ENCODE data around the gene TNRC18.

TNRC18 gene

DNA sequence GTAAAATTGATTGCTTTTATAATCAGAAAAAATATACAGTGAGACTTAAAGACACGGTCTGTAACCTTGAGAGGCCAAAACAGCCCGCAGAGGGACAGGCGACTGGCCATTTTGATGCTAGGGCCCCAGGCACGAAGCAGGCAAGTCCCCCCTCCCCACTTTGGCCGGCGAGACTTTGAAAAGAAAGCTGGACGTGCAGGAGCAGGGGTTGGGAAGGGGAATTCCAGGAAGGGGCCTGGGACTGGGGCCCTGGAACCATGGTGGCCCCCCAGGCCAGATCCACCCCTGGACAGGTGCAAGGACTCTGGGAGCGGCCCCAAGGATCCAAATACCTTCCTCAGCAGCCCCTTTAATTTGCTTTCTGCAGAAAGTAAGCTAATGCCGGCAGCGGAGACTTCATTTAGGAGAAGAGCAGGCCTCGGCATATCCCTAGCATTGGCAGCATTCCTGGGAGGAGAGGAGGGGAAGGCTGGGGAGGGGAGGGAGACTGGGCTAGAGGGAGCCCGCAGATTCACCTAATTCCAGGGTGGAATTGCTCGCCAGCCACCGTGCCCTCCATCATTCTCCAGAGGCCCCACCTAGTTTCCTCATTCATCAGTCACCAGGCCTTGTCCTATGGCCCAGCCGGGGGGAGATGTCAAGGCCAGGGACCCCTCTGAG lies 24.9 kb upstream of the TNRC18 start:
- no peak for DNase-seq

- no peak for DNase-seq
Measured at GRCh38 chr7:5445981-5446594, 22.5 kb upstream of the TNRC18 start.

DNA sequence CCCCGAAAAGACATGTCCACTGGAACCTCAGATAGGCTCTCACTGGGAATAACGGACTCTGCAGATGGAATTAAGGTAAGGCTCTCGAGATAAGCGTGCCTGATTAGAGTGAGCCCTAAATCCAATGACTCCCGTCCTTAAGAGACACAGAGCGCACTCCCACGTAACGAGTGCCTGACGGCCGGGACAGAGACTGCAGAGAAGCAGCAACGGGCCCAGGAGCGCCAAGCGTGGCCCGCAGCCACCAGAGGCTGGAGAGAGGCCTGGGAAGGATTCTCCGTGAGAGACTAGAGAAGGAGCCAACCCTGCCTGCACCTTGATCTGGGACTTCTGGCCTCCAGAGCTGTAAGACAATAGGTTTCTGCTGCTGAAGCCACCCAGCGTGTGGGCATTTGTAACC lies 20.0 kb upstream of the TNRC18 start:
- no peak for DNase-seq

DNA sequence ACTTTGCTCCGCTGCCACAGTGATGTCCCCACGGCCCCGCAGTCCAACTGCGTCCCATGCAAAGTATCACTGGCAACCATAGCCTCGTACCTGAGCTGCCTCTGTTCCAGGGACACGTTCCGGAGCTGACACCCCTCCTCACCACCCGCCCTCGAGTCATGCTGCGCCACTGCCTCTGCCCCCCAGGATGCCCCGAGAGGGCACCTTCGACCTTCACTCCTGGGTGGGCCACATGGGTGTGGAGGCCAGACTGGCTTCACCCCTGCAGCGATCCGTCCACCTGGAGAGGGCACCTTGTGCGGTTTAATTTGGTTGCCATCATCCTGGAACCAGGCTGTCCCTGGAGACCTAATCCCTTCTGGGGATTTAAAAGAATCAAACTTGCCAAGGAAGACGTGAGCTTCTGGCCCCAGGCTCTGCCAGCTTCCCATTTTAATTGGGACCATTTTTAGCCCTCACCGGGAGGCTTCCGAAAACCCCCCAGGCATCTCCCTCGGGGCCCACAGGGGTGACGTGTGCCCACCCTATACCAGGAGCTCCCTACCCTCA lies 19.2 kb upstream of the TNRC18 start:
- DNase-seq = no peak

- DNase-seq = no peak
Measured at GRCh38 chr7:5441840-5442503, 18.3 kb upstream of the TNRC18 start.

GRCh38 chr7:5439572-5440496 lies 16.2 kb upstream of the TNRC18 start:
- no peak for DNase-seq

DNA sequence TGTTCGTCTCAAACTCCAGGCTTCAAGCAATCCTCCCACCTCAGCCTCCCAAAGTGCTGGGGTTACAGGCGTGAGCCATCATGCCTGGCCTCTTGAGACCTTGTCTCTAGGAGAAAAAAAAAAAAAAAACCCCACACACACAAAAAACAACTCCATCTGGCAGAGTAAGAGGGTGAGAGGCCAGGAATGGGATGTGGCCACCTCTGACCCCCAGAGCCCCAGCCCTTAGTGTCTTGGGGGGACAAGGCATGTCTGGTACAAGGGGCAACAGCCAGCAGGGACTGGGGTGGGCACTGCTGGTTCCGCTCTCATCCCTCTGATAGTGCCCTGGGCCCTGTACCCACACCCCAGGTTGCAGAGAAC lies 15.6 kb upstream of the TNRC18 start:
- DNase-seq = no peak

- no peak for DNase-seq
Measured at GRCh38 chr7:5437987-5438386, 14.4 kb upstream of the TNRC18 start.

- DNase-seq = no peak
Measured at GRCh38 chr7:5437348-5437892, 13.8 kb upstream of the TNRC18 start.

DNA sequence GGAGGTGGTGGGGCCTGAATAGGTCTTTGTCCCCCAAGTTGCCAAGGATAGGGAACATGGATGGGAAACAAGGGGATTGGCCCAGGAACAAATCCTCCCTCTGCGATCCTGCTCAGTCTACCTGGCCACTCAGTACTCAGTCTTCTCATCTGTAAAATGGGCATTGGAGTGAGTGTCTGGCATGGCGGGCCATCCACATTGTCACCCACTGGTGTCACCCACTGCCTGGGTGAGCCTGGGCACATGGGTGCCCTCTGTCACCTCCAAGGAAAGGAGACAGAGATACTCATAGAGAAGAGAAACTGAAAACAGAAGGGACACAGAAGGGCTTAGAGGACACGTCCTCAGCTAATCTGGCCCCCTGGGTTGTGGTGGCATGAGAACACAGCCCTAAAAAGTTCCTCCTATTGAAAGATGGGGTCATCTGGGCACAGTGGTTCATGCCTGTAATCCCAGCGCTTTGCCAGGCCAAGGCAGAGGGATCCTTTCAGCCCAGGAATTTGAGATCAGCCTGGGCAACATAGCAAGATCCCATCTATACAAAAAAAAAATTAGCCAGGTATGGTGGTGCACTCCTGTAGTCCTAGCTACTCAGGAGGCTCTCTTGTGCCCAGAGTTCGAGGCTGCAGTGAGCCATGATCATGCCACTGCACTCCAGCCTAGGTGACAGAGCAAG lies 12.5 kb upstream of the TNRC18 start:
- no peak for DNase-seq

DNA sequence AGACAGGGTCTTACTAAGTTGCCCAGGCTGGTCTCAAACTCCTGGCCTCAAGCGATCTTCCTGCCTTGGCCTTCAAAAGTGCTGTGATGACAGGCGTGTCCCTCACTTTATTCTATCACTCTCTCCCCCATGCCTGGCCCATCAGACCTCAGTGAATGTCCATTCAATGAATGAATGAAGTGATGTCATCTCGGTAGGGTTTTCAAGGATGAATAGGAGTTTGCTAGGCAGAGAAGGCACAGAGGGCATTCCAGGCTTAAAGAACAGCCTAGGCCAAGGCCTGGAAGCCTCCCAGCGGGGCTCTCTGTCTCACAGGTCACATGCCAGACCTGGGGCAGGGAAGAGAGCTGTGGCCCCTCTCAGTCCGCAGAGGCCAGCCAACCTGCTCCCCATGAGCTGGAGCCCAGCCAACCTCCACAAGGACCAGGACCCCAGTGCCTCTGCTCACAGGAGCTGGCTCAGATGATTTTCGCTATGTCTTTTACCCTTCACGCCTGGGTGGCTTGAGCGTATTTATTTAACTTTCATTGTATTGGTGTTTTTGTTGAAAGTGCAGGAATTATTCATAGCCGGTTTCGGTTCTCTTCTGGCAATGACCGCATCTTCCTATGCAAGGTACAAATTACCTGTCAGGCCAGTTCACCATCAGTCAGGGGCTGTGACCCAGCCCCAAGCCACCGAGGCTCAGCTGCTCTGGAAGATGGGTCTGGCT lies 11.8 kb upstream of the TNRC18 start:
- DNase-seq = no peak

- DNase-seq = no peak
Measured at GRCh38 chr7:5433181-5433580, 9.5 kb upstream of the TNRC18 start.

- no peak for DNase-seq
Measured at GRCh38 chr7:5432691-5433090, 9.1 kb upstream of the TNRC18 start.

DNA sequence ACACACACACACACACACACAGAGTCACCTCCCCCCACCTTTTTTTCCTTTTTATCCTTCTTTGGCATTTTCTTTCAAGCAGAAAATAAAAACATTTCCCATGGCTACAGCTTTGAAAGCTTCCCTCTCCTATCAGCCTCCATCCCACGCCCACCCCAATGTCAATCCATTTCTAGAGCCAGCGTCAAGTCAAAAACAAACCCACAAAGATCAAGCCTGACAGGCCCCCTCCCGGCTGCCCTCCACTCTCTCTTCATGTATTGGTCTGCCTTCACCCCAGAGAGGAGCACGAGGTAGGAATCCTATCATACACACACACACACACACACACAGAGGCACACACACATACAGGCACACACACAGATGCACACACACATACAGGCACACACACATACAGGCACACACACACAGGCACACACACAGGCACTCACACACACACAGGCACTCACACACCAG lies 8.0 kb upstream of the TNRC18 start:
- no peak for DNase-seq

GRCh38 chr7:5430612-5430947 lies 6.9 kb upstream of the TNRC18 start:
- DNase-seq = no peak

DNA sequence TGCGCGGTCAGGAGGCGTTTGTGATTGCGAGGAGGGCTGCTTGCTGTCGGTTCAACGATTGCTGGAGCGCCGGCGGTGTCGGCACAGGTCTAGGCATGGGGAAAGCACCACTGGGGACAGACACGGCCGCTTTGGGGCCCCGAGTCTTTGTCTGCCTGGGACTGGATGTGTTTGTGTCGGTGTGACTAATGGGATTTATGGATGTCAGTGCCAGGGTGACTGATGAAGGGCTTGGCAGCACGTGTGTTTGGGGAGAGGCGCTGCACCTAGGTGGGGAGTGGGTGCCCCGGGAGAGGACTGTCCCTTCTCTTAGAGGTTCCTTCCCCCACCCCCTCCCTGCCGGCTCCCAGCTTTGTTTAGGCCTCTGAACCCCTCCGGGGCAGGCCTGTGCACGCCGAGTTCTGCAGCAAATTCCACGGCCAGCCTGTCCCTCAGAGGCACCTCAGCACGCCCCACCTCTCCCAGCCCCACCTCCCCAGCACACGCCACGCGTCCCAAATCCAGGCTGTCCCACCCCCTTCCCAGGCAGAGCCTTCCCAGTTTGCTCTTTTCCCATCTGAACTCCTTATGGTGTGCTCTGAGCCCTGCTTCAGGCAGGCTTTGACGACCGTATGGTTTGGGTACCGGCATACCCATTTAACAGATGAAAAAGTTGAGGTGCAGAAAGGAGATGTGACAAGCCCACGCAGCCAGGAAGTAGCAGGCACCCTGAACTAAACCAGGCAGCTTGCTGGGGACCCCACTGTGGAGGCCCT lies 6.4 kb upstream of the TNRC18 start:
- DNase-seq = no peak

DNA sequence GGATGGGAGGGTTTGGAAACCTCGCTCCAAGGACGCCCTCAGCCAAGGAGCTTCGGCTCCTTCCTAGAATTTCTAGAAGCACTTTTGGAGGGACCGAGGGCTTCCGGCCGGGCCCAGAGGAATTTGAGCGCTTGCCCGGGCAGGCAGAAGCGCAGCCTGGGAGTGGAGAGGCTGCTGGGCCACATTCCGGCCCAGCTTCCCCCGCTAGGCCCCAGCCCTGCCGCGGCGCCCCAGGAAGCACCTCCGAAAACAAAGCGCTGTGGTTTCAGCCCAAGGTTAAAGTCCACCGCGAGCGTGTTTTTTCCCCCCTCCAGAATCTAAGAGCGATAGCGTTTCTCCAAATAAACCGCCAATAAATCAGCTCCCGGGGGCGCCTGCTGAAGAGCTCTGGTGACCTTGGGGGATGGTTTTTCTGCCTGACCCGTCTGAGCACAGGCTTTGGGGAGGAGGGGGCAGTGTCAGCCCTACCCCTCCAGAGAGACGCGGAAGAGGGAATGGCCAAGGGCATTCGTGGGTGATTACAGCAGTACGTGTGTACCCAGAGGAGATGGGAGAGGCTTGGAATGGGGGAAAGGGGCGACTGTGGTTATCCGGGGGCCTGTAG lies 5.7 kb upstream of the TNRC18 start:
- no peak for DNase-seq

DNA sequence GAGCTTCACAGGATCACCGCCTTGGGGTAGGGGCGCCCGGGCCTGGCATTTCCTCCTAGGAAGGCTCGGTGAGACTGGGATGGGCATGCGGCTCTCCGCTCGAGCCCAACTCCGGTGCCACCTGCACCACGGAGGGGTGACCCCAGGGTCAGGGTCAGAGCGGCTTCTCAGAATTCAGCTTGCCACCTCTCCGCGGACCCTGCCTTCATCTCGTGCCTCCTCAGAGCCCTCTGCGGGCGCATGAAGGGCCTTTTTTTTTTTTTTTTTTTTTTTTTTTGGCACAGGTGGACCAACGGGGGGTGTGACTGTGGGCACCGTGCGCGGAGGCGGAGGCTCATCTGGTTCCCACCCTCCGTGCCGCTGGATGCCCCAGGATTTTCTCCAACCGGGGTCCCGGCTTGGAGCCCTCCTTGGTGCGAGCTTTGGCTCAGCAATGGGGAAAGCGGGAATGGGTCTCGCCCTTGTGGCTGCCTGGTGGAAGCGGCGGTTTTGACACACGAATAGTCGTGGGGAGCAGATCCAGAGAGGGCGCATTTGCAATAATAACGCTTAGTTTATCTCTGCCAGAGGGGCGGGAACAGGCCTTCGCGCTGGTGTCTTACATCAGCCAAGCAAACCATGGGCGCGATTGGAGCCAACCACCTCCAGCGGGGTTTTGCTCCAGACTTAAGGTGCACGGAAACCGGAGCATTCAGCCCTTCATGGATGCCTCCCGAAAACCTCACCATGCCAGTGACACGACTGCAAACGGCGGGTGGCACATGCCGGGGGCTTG lies 5.0 kb upstream of the TNRC18 start:
- no peak for DNase-seq

DNA sequence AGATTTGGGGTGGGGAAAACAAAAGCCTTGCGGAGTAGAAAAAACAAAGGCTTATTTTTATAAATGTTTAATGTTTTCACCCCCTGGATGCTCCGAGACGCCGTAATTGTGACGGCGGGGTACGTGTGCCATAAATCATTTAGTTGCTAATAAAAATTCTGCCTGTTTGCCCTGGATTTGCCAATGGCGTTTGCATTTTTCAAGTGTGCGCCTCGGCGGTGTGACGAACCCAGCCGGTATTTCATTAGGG lies 2.5 kb upstream of the TNRC18 start:
- DNase-seq = no peak

All from stimulated activated CD4-positive, alpha-beta T cell treated with anti-CD3 and anti-CD28 coated beads, Interleukin-4, amount 100 ng/mL, for 24 hours (primary cell).